Peyer's patch (tissue), 4 donors: ENCODE data around the gene ZNF460. TPM values are rescaled to one million over a fixed set of nuclear protein-coding genes. Genes with fewer than 3 reads are reported as not detected.
"Not testable (repeated sequence)": the region's sequence is repeated elsewhere in the genome, so short reads cannot be mapped to it uniquely, and the experiment has no call there.

ENCODE experiments used
- DNase-seq, 3 donors: peaks; one replicate each; pipeline ENCODE4 v3.0.0-alpha.2; 2017 to 2019
- H3K27ac ChIP-seq, 4 donors: fragments of 200-600 bp; sonication (generic); one replicate each; pipeline ENCODE4 v1.5.1; 2016 to 2019
- H3K27me3 ChIP-seq, 2 donors: fragments of 200-600 bp; sonication (generic); one replicate each; pipeline ENCODE4 v1.5.1; 2019
- H3K36me3 ChIP-seq, 3 donors: fragments of 200-600 bp; sonication (generic); one replicate each; pipeline ENCODE4 v1.5.1; 2016 to 2019
- H3K4me1 ChIP-seq, 4 donors: fragments of 200-600 bp; sonication (generic); one replicate each; pipeline ENCODE4 v1.5.1; 2016 to 2019
- H3K4me3 ChIP-seq, 4 donors: fragments of 200-600 bp; sonication (generic); 1 replicate in 3 of 4; 2 replicates in 1 of 4; pipeline ENCODE4 v1.5.1; 2016 to 2019; ENCODE audit warnings: mild to moderate bottlenecking in 1 of 4
- H3K9me3 ChIP-seq, 4 donors: fragments of 200-600 bp; sonication (generic); one replicate each; pipeline ENCODE4 v1.5.1; 2016 to 2019; ENCODE audit warnings: mild to moderate bottlenecking in 1 of 4
- CTCF ChIP-seq, 6 experiments: fragments of 450-650 bp in 4 of 6; fragments of 200-600 bp in 2 of 6; sonication (generic) in 1 of 6; IDR thresholded peaks; one replicate each; pipeline ENCODE4 v1.5.1; 2017 to 2019; ENCODE audit warnings: antibody characterized with exemption in 6 of 6, mild to moderate bottlenecking in 3 of 6, moderate library complexity in 1 of 6
- POLR2A ChIP-seq, 2 donors: fragments of 450-650 bp; IDR thresholded peaks; one replicate each; pipeline ENCODE4 v1.5.1; 2017; ENCODE audit warnings: antibody characterized with exemption in 2 of 2, mild to moderate bottlenecking in 2 of 2, moderate library complexity in 2 of 2
- total RNA-seq, 4 donors: library from RNA; depleted of rRNA; stranded (reverse); fragments of >200 nt; gene quantifications; one replicate each; pipeline ENCODE4 v1.1.0, GENCODE V29; 2016

Gene ZNF460
- total RNA-seq, 4 donors from 2014 or later, result 33.6 to 86.6 (median 54.2) TPM

DNA sequence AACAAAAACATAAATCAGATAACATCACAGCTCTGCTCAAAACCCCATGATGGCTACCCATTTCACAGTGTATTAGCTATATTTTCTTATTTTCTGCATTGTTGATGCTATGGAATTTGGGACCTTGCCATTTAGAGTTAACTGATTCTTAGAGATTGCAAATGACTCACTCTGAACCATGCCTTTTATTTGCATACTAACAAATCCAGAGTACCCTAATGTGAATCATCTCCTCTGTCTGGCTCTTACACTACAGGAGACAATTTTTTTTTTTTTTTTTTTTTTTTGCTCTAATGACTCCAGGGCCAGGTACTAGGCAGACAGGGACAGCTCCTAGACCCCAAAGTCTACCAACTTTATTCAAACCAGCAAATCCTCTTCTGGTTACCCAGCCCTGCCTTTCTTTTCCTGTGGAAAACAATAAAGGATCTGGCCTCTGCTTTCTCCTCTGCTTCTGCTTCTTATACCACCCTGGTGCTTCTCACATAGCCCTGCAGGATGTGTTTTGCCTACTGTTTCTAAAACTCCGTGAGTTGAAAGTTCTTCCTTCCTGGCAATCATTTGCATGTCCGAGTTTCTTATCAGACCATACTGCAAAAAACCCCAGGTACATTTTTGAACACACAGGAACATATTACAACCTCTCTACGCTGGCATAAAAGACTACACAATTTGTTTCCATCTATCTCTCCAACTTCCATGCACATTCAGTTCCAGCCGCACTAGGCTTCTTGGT, 10.6 kb upstream of the ZNF460 start:
- no peaks in the 10 kb centered on the region for H3K9me3 ChIP-seq
- H3K27me3 ChIP-seq, result no peaks in the 10 kb centered on the region
- peak overlapping the region in 1 of 4 donors; percentile 60 for H3K27ac ChIP-seq
- H3K36me3 ChIP-seq, result peaks cover 0 to 9% (median 0%) of the 10 kb centered on the region in 3 donors
- H3K4me3 ChIP-seq, result no peak overlapping the region
- no peaks in the 10 kb centered on the region for H3K4me1 ChIP-seq
- DNase-seq, result no peak
- TF ChIP-seq CTCF (IDR thresholded peaks at IDR 0.05) (no peak), POLR2A (IDR thresholded peaks at IDR 0.05) (no peak)

DNA sequence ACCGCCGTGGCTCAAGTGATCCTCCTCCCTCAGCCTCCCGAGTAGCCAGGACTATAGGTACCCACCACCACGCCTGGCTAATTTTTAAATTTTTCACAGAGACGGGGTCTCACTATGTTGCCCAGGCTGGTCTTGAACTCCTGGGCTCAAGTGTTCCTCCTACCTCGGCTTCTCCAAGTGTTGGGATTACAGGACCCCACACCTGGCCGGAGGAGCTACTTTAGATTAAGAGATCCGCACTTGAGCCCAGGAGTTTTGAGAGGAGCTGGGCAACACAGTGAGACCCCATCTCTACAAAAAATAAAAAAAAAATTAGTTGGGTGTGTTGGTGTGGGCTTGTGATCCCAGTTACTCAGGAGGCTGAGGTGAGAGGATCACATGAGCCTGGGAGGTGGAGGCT, 9.0 kb upstream of the ZNF460 start:
- TF ChIP-seq POLR2A (IDR thresholded peaks at IDR 0.05), result no peak
- no peak for TF ChIP-seq CTCF (IDR thresholded peaks at IDR 0.05)
- Histone ChIP-seq H3K36me3 (peaks cover 0 to 9% (median 0%) of the 10 kb centered on the region in 3 donors), H3K27me3 (no peaks in the 10 kb centered on the region), H3K4me3 (no peak overlapping the region), H3K4me1 (no peaks in the 10 kb centered on the region), H3K9me3 (no peaks in the 10 kb centered on the region), H3K27ac (no peak overlapping the region)
- DNase-seq, result no peak

GRCh38 chr19:57273014-57273413, 7.3 kb upstream of the ZNF460 start:
- Histone ChIP-seq H3K9me3 (no peaks in the 10 kb centered on the region), H3K27ac (no peak overlapping the region), H3K27me3 (no peaks in the 10 kb centered on the region), H3K36me3 (peaks cover 0 to 9% (median 0%) of the 10 kb centered on the region in 3 donors), H3K4me1 (no peaks in the 10 kb centered on the region), H3K4me3 (no peak overlapping the region)
- no peak for TF ChIP-seq POLR2A (IDR thresholded peaks at IDR 0.05)
- TF ChIP-seq CTCF (IDR thresholded peaks at IDR 0.05), result no peak
- DNase-seq, result no peak

- no peak overlapping the region for H3K27ac ChIP-seq
- H3K4me3 ChIP-seq, result no peak overlapping the region
- no peaks in the 10 kb centered on the region for H3K27me3 ChIP-seq
- no peak for DNase-seq
- H3K36me3 ChIP-seq, result no peaks in the 10 kb centered on the region
- peaks cover 0 to 5% (median 4%) of the 10 kb centered on the region in 4 donors for H3K4me1 ChIP-seq
- H3K9me3 ChIP-seq, result no peaks in the 10 kb centered on the region
- no peak for TF ChIP-seq CTCF (IDR thresholded peaks at IDR 0.05)
- TF ChIP-seq POLR2A (IDR thresholded peaks at IDR 0.05), result no peak
Measured at GRCh38 chr19:57276430-57276829, 3.9 kb upstream of the ZNF460 start.

GRCh38 chr19:57278481-57278880, 1.8 kb upstream of the ZNF460 start:
- H3K4me3 ChIP-seq, H3K9me3 ChIP-seq, H3K27ac ChIP-seq, DNase-seq, H3K36me3 ChIP-seq, H3K27me3 ChIP-seq: not testable (repeated sequence)
- peaks cover 0 to 26% (median 10%) of the 10 kb centered on the region in 4 donors for H3K4me1 ChIP-seq

- Histone ChIP-seq H3K4me3 (peak overlapping the region; percentile 76 to 90 (median 86)), H3K9me3 (no peaks in the 10 kb centered on the region), H3K36me3 (peaks cover 0 to 12% (median 0%) of the 10 kb centered on the region in 3 donors), H3K4me1 (peaks cover 0 to 27% (median 10%) of the 10 kb centered on the region in 4 donors), H3K27me3 (no peaks in the 10 kb centered on the region), H3K27ac (peak overlapping the region; percentile 95 to 100 (median 98))
- DNase-seq, result peak; percentile 86 to 95 (median 86)
- peak in 1 of 6 experiments; percentile 15 for TF ChIP-seq CTCF (IDR thresholded peaks at IDR 0.05)
- peak; percentile 57 to 73 for TF ChIP-seq POLR2A (IDR thresholded peaks at IDR 0.05)
Measured at GRCh38 chr19:57279418-57280164, 694 bp upstream of the ZNF460 start.
